K562 (cell line): ENCODE data around the gene KCNH3. TPM values are rescaled to one million over a fixed set of nuclear protein-coding genes. Genes with fewer than 3 reads are reported as not detected.

ENCODE experiments used
- KAT7 ChIP-seq: sonication (generic); formaldehyde crosslinking; IDR thresholded peaks from 2 replicates; pipeline ENCODE4 v1.8.0; 2022; ENCODE audit warnings: missing genetic modification reagents, mild to moderate bottlenecking, borderline replicate concordance
- RBM34 ChIP-seq: fragments of 200-400 bp; formaldehyde crosslinking; IDR thresholded peaks from 2 replicates; pipeline ENCODE4 v1.6.1; 2018; ENCODE audit warnings: low read length, borderline replicate concordance; ENCODE audit not compliant: insufficient read depth
- TSC22D4 ChIP-seq: fragments of 450-650 bp; IDR thresholded peaks from 2 replicates; pipeline ENCODE4 v1.6.1; 2016; ENCODE audit warnings: missing genetic modification characterization, missing biosample characterization, control low read depth
- polyA plus RNA-seq, 8 experiments: library from polyadenylated mRNA; depleted of rRNA in 4 of 8; stranded (reverse) in 5 of 8; unstranded in 3 of 8; fragments of >200 nt; fragmentation: Nextera tagmentation in 2 of 8; fragmentation: Illumina TruSeq in 1 of 8; extraction: Ambion mirVana in 2 of 8; extraction: Trizol in 1 of 8; gene quantifications; 2 replicates each; pipeline versions ENCODE4 v1.2.1 to v1.2.3, GENCODE V29; 2011 to 2014; ENCODE audit warnings: inconsistent platforms in 1 of 8, missing spikeins in 1 of 8
- total RNA-seq, 7 experiments: library from RNA; depleted of rRNA in 6 of 7; stranded (reverse); fragments of >200 nt in 6 of 7; fragmentation: Illumina TruSeq in 2 of 7; extraction: Trizol in 2 of 7; gene quantifications; 2 replicates each; pipeline versions ENCODE4 v1.2.1 to v1.2.3, GENCODE V29; 2011 to 2021; ENCODE audit warnings: low replicate concordance in 1 of 7
- TF ChIP-seq, protein P1 (sequence below): sonication (generic); formaldehyde crosslinking; IDR thresholded peaks from 2 replicates; pipeline ENCODE4 v1.9.0; 2022; ENCODE audit warnings: mild to moderate bottlenecking, missing genetic modification reagents
- TF ChIP-seq, protein P2 (sequence below), 3 experiments: IDR thresholded peaks in 2 of 3; conservative IDR thresholded peaks in 1 of 3; 2 replicates each; pipeline ENCODE4 v1.5.1; 2011 to 2012; ENCODE audit warnings: low read length in 3 of 3, mild to moderate bottlenecking in 3 of 3, control low read depth in 2 of 3, improper control_type of control experiment in 1 of 3, inconsistent platforms in 1 of 3, low read depth in 1 of 3, mixed read lengths in 1 of 3, moderate library complexity in 1 of 3; ENCODE audit not compliant: insufficient read depth in 2 of 3

KCNH3 gene
- total and polyA plus RNA-seq, 9 of the 15 experiments (the other 6 are each of a cell fraction or from before 2014, with no cell fraction given), result 0.01 to 0.09 TPM; not detected in 7

DNA sequence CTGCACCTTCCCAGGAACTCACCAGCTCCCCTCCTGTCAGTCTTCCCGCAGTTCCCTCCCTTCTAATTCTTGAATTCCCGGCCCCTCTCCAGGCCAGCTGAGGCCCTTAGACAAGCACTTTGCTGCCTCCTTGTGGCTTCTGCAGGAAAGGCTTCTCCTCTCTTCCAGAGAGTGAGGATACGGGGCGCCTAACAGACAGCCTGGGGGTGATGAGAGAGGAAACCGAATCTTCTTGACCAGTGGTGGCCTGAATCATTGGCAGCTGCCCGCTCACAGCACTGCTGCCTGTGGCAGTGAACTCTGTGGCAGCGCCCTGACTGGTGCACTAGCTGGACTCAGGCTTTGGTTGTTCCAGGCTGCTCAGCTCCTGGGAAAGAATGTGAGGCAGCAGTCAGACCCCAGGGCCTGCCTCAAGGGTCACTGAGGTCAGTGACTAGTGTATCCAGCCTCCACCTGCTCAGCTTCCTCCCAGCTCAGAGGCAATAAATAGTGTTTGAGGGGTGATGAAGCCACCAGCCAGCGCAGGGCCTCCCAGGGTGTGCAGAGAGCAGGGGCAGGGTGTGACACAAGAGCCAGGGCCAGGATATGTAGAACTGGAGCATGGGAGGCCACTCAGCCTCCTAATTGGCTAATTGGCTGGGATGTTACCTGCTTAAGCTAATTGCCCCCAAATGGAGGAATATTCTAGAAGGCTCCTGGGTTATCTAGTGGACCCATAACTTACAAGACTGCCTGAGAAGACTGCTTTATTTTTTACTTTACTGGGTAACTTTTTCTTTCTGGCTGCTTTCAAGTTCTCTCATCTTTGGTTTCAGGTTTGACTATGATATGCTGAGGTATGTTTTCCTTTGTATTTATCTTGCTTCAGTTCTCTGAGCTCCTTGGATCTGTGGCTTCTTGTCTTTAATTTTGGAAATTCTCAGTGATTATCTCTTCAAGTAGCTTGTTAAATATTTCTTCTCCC is 42.0 kb downstream of the KCNH3 start (continued):
- TF ChIP-seq, protein P1, sequence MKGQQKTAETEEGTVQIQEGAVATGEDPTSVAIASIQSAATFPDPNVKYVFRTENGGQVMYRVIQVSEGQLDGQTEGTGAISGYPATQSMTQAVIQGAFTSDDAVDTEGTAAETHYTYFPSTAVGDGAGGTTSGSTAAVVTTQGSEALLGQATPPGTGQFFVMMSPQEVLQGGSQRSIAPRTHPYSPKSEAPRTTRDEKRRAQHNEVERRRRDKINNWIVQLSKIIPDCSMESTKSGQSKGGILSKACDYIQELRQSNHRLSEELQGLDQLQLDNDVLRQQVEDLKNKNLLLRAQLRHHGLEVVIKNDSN (CRISPR knock-in tag), result 0 out of 2 replicates have a peak, but pooled peaks have one; percentile 25
- TF ChIP-seq KAT7 (CRISPR knock-in tag), result no peak
- TF ChIP-seq TSC22D4 (tag), result no peak
- TF ChIP-seq RBM34, result no peak
- TF ChIP-seq, protein P2, sequence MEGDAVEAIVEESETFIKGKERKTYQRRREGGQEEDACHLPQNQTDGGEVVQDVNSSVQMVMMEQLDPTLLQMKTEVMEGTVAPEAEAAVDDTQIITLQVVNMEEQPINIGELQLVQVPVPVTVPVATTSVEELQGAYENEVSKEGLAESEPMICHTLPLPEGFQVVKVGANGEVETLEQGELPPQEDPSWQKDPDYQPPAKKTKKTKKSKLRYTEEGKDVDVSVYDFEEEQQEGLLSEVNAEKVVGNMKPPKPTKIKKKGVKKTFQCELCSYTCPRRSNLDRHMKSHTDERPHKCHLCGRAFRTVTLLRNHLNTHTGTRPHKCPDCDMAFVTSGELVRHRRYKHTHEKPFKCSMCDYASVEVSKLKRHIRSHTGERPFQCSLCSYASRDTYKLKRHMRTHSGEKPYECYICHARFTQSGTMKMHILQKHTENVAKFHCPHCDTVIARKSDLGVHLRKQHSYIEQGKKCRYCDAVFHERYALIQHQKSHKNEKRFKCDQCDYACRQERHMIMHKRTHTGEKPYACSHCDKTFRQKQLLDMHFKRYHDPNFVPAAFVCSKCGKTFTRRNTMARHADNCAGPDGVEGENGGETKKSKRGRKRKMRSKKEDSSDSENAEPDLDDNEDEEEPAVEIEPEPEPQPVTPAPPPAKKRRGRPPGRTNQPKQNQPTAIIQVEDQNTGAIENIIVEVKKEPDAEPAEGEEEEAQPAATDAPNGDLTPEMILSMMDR (IDR thresholded peaks at IDR 0.05 in 2 of 3, conservative IDR thresholded peaks at IDR 0.05 in 1 of 3; ENCODE audit: insufficient read depth in 2 of 3, low read depth in 1 of 3, low read length in 3 of 3), result peak; percentile 84 to 93 (median 92)
